Choroid plexus epithelial cell (primary cell): Measurements from ENCODE around the gene AUTS2.

Experiments
- DNase-seq: peaks from one replicate; pipeline ENCODE4 v3.0.0-alpha.2; 2010; ENCODE audit warnings: low read depth
- H3K4me3 ChIP-seq: 2 replicates; pipeline ENCODE4 v1.5.1; 2011; ENCODE audit warnings: low read depth, mild to moderate bottlenecking, control low read depth, low read length, moderate library complexity
- CTCF ChIP-seq: conservative IDR thresholded peaks from 2 replicates; pipeline ENCODE4 v1.5.1; 2011; ENCODE audit warnings: low read depth, mild to moderate bottlenecking, control low read depth, inconsistent platforms, low read length, moderate library complexity

The AUTS2 gene

GRCh38 chr7:69722843-69723242 lies 124.6 kb downstream of the AUTS2 start:
- TF ChIP-seq CTCF, result no peak
- no peak overlapping the region for H3K4me3 ChIP-seq
- peak; percentile 13 for DNase-seq

- no peak overlapping the region for H3K4me3 ChIP-seq
- TF ChIP-seq CTCF, result no peak
- no peak for DNase-seq
Observed at GRCh38 chr7:69723663-69724062, 125.4 kb downstream of the AUTS2 start.

- TF ChIP-seq CTCF, result no peak
- H3K4me3 ChIP-seq, result no peak overlapping the region
- DNase-seq, result peak; percentile 10
Observed at GRCh38 chr7:69728304-69728703, 130.0 kb downstream of the AUTS2 start.

- no peak for TF ChIP-seq CTCF
- no peak for DNase-seq
Observed at GRCh38 chr7:69732203-69732602, 133.9 kb downstream of the AUTS2 start.

GRCh38 chr7:69735582-69735981 lies 137.3 kb downstream of the AUTS2 start:
- no peak for DNase-seq
- no peak overlapping the region for H3K4me3 ChIP-seq
- no peak for TF ChIP-seq CTCF

More at GRCh38 chr7:69732203-69732602, 133.9 kb downstream of the AUTS2 start:
- no peak overlapping the region for H3K4me3 ChIP-seq

GRCh38 chr7:69736126-69736810 lies 138.0 kb downstream of the AUTS2 start:
- H3K4me3 ChIP-seq, result no peak overlapping the region
- TF ChIP-seq CTCF, result no peak
- no peak for DNase-seq

- no peak overlapping the region for H3K4me3 ChIP-seq
- DNase-seq, result peak; percentile 26
- TF ChIP-seq CTCF, result no peak
Observed at GRCh38 chr7:69738396-69738951, 140.2 kb downstream of the AUTS2 start.
